Upper lobe of left lung (tissue), 6 donors: Measurements from ENCODE around the gene NELFCD. TPM values are rescaled to one million over a fixed set of nuclear protein-coding genes. Genes with fewer than 3 reads are reported as not detected.

ENCODE experiments used
- ATAC-seq, 2 donors: fragments of 200-7000 bp; cut with Tn5 transposase; one replicate each; pipeline ENCODE4 v1.9.1; 2022; ENCODE audit warnings: mild to moderate bottlenecking in 2 of 2, moderate library complexity in 2 of 2; ENCODE audit not compliant: low FRiP score in 2 of 2
- DNase-seq, 2 donors: peaks; one replicate each; pipeline ENCODE4 v3.0.0-alpha.2; 2019 to 2020
- H3K27ac ChIP-seq, 4 donors: fragments of 200-600 bp; sonication (generic); one replicate each; pipeline ENCODE4 v1.5.1; 2016 to 2019
- H3K27me3 ChIP-seq, 4 donors: fragments of 200-600 bp; sonication (generic); one replicate each; pipeline ENCODE4 v1.5.1; 2017 to 2019
- H3K36me3 ChIP-seq, 4 donors: fragments of 200-600 bp; sonication (generic); one replicate each; pipeline ENCODE4 v1.5.1; 2016 to 2019
- H3K4me1 ChIP-seq, 4 donors: fragments of 200-600 bp; sonication (generic); one replicate each; pipeline ENCODE4 v1.5.1; 2018 to 2019
- H3K4me3 ChIP-seq, 4 donors: fragments of 200-600 bp; sonication (generic); one replicate each; pipeline ENCODE4 v1.5.1; 2017 to 2019; ENCODE audit warnings: mild to moderate bottlenecking in 2 of 4, moderate library complexity in 1 of 4
- H3K9me3 ChIP-seq, 4 donors: fragments of 200-600 bp; sonication (generic); one replicate each; pipeline ENCODE4 v1.5.1; 2018 to 2019
- CTCF ChIP-seq, 6 experiments: fragments of 450-650 bp in 4 of 6; fragments of 200-600 bp in 2 of 6; sonication (generic) in 2 of 6; IDR thresholded peaks; one replicate each; pipeline ENCODE4 v1.5.1; 2016 to 2019; ENCODE audit warnings: antibody characterized with exemption in 6 of 6
- EP300 ChIP-seq, 4 donors: sonication (generic); formaldehyde crosslinking; IDR thresholded peaks; one replicate each; pipeline ENCODE4 v1.5.1; 2017; ENCODE audit warnings: antibody characterized with exemption in 4 of 4, control low read depth in 2 of 4
- POLR2A ChIP-seq, 4 donors: fragments of 450-650 bp; IDR thresholded peaks; one replicate each; pipeline ENCODE4 v1.5.1; 2016 to 2017; ENCODE audit warnings: antibody characterized with exemption in 4 of 4, mild to moderate bottlenecking in 2 of 4
- POLR2AphosphoS5 ChIP-seq, 2 donors: sonication (generic); formaldehyde crosslinking; IDR thresholded peaks; one replicate each; pipeline ENCODE4 v1.5.1; 2017; ENCODE audit warnings: antibody characterized with exemption in 2 of 2
- WGBS, 2 donors: methylation state at CpG; one replicate each; pipeline ENCODE4 v1.1.5; 2017 to 2018; 5-methylcytosine and 5-hydroxymethylcytosine counted together
- total RNA-seq, 6 donors: library from RNA; depleted of rRNA in 4 of 6; stranded (reverse); fragments of >200 nt in 4 of 6; gene quantifications; one replicate each; pipeline versions ENCODE4 v1.1.0 to v1.2.1, GENCODE V29; 2016 to 2021
- donor health status: DM: no; HTN: no; CAD: no; lungs with moderate emphysema.
- donor health status: DM: no; HTN: yes; CAD: no; lungs with severe emphysema.

Gene NELFCD
- total RNA-seq, 6 donors from 2014 or later, result 42.3 to 99.5 (median 48.7) TPM

GRCh38 chr20:58971429-58971828 is 9.6 kb upstream of the NELFCD start:
- H3K27me3 ChIP-seq, result no peaks in the 10 kb centered on the region
- no peak for ATAC-seq
- H3K36me3 ChIP-seq, result no peaks in the 10 kb centered on the region
- no peak for DNase-seq
- peaks cover 4 to 14% (median 8%) of the 10 kb centered on the region in 4 donors for H3K9me3 ChIP-seq
- no peaks in the 10 kb centered on the region for H3K4me1 ChIP-seq
- TF ChIP-seq EP300 (IDR thresholded peaks at IDR 0.05), result no peak
- TF ChIP-seq POLR2A (IDR thresholded peaks at IDR 0.05), result no peak
- TF ChIP-seq CTCF (IDR thresholded peaks at IDR 0.05), result no peak
- no peak for TF ChIP-seq POLR2AphosphoS5 (IDR thresholded peaks at IDR 0.05)
- H3K4me3 ChIP-seq, result no peak overlapping the region
- WGBS, 2 donors, result 80 to 89% methylated on average over 6 of the region's 6 CpGs
- no peak overlapping the region for H3K27ac ChIP-seq

GRCh38 chr20:58973179-58973578 is 7.9 kb upstream of the NELFCD start:
- ATAC-seq, result no peak
- no peak overlapping the region for H3K27ac ChIP-seq
- TF ChIP-seq CTCF (IDR thresholded peaks at IDR 0.05) (no peak), POLR2A (IDR thresholded peaks at IDR 0.05) (no peak), EP300 (IDR thresholded peaks at IDR 0.05) (no peak), POLR2AphosphoS5 (IDR thresholded peaks at IDR 0.05) (no peak)

GRCh38 chr20:58973866-58974265 is 7.2 kb upstream of the NELFCD start:
- no peak overlapping the region for H3K4me3 ChIP-seq
- H3K4me1 ChIP-seq, result no peaks in the 10 kb centered on the region
- peaks cover 4 to 14% (median 8%) of the 10 kb centered on the region in 4 donors for H3K9me3 ChIP-seq
- ATAC-seq (no peak), DNase-seq (no peak)
- H3K27ac ChIP-seq, result no peak overlapping the region
- H3K36me3 ChIP-seq, result no peaks in the 10 kb centered on the region
- WGBS, 2 donors, result 60 to 76% methylated on average over 3 of the region's 3 CpGs
- TF ChIP-seq POLR2AphosphoS5 (IDR thresholded peaks at IDR 0.05), result no peak
- no peak for TF ChIP-seq EP300 (IDR thresholded peaks at IDR 0.05)
- no peak for TF ChIP-seq POLR2A (IDR thresholded peaks at IDR 0.05)
- TF ChIP-seq CTCF (IDR thresholded peaks at IDR 0.05), result no peak
- no peaks in the 10 kb centered on the region for H3K27me3 ChIP-seq

More at GRCh38 chr20:58973179-58973578, 7.9 kb upstream of the NELFCD start:
- 86 to 89% methylated on average over 4 of the region's 4 CpGs for WGBS, 2 donors
- Histone ChIP-seq H3K4me3 (no peak overlapping the region), H3K9me3 (peaks cover 4 to 14% (median 8%) of the 10 kb centered on the region in 4 donors), H3K4me1 (no peaks in the 10 kb centered on the region), H3K27me3 (no peaks in the 10 kb centered on the region), H3K36me3 (no peaks in the 10 kb centered on the region)
- no peak for DNase-seq

GRCh38 chr20:58975353-58975752 is 5.7 kb upstream of the NELFCD start:
- no peak for DNase-seq
- Histone ChIP-seq H3K27ac (no peak overlapping the region), H3K4me3 (no peak overlapping the region), H3K27me3 (no peaks in the 10 kb centered on the region), H3K36me3 (no peaks in the 10 kb centered on the region), H3K9me3 (peaks cover 0 to 14% (median 8%) of the 10 kb centered on the region in 4 donors), H3K4me1 (peaks cover 0 to under 1% (median under 1%) of the 10 kb centered on the region in 4 donors)
- 89 to 94% methylated on average over 1 of the region's 1 CpG for WGBS, 2 donors
- TF ChIP-seq CTCF (IDR thresholded peaks at IDR 0.05) (no peak), POLR2A (IDR thresholded peaks at IDR 0.05) (no peak), EP300 (IDR thresholded peaks at IDR 0.05) (no peak), POLR2AphosphoS5 (IDR thresholded peaks at IDR 0.05) (no peak)
- ATAC-seq, result no peak

GRCh38 chr20:58976061-58976730 is 4.9 kb upstream of the NELFCD start:
- no peak for TF ChIP-seq POLR2AphosphoS5 (IDR thresholded peaks at IDR 0.05)
- TF ChIP-seq CTCF (IDR thresholded peaks at IDR 0.05), result no peak
- no peak for TF ChIP-seq EP300 (IDR thresholded peaks at IDR 0.05)
- TF ChIP-seq POLR2A (IDR thresholded peaks at IDR 0.05), result no peak
- H3K36me3 ChIP-seq, result no peaks in the 10 kb centered on the region
- no peaks in the 10 kb centered on the region for H3K27me3 ChIP-seq
- no peak for DNase-seq
- no peak overlapping the region for H3K4me3 ChIP-seq
- peaks cover 0 to 5% (median 3%) of the 10 kb centered on the region in 4 donors for H3K4me1 ChIP-seq
- no peak overlapping the region for H3K27ac ChIP-seq
- 86 to 93% methylated on average over 3 of the region's 3 CpGs for WGBS, 2 donors
- no peak for ATAC-seq
- peaks cover 0 to 14% (median 8%) of the 10 kb centered on the region in 4 donors for H3K9me3 ChIP-seq
